Measurements from ENCODE around the gene GSTM4. TPM values are rescaled to one million over a fixed set of nuclear protein-coding genes. Genes with fewer than 3 reads are reported as not detected.
"Not testable (repeated sequence)": the region's sequence is repeated elsewhere in the genome, so short reads cannot be mapped to it uniquely, and the experiment has no call there.

The GSTM4 gene
- total RNA-seq, 1 experiment from 2014 or later = 24.6 TPM

DNA sequence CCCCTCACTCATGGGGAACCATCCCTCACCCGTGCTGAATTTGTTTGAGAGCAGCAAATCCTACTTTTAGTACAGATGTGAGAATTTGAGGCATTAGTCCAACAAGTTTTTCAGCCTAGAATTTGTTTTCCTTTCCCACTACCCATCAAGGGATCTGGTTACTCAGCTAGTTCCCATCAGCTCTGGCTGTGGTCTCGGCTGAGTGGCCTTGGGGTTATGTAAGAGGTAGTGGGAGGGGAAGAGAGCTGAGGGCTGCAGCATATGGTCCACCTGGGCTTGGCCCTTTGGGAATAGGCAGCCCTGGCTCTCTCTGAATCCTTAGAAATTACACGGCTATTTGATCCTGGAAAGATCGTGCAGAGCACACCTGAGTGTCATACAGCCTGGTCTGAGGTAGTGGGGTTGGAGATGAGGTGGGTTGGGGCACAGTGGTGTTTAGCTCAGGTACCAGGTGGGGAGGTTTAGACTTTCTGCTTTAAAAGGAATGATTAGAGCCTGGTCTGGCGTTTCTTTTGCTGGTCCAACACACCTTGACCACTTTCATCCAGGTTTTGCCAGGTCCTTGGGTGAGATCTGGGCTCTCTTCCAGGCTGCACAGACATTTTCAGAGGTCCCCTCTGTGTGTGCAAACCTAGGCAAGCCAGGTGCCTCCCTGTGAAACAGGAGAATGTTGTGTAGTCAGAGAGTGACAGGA lies 4.2 kb downstream of the GSTM4 start:
- H4K91ac ChIP-seq (ENCODE audit: insufficient read length, low read depth, low read length) = no peak overlapping the region
- no CpG with 5 or more reads among the region's 5 CpGs for WGBS (ENCODE audit: extremely low coverage, insufficient read length, low lambda C conversion rate)
- no peak for TF ChIP-seq CTCF (conservative IDR thresholded peaks at IDR 0.05)
- H2AFZ ChIP-seq (ENCODE audit: low read length) = no peak overlapping the region
- no peaks in the 10 kb centered on the region for H3K36me3 Mint-ChIP-seq (ENCODE audit: insufficient read depth in 1 of 3, low read depth in 3 of 3)
- no peaks in the 10 kb centered on the region for H3K9me3 Mint-ChIP-seq
- no peak overlapping the region for H4K5ac ChIP-seq (ENCODE audit: insufficient read length, low read depth, low read length)
- no peak overlapping the region for H2BK15ac ChIP-seq (ENCODE audit: low read depth, low read length)
- H3K79me2 ChIP-seq (ENCODE audit: insufficient read depth, low read length) = no peaks in the 10 kb centered on the region
- peaks cover 4% of the 10 kb centered on the region for H3K23me2 ChIP-seq (ENCODE audit: insufficient read length, low read depth, low read length, poor library complexity, severe bottlenecking)
- H3K4me1 Mint-ChIP-seq = peaks cover 1 to 8% of the 10 kb centered on the region in 2 experiments; a peak in 3 of 4 replicates
- no peak overlapping the region for H2BK20ac ChIP-seq (ENCODE audit: low read depth, low read length, poor library complexity, severe bottlenecking)
- no peak overlapping the region for H2AK5ac ChIP-seq (ENCODE audit: insufficient read length, low read length)
- H3K9me3 ChIP-seq (ENCODE audit: control insufficient read depth, low read depth, low read length) = no peaks in the 10 kb centered on the region
- no peak overlapping the region for H2BK120ac ChIP-seq (ENCODE audit: low read depth, low read length, poor library complexity, severe bottlenecking)
- H3K4me3 Mint-ChIP-seq = no peak overlapping the region
- H3K14ac ChIP-seq (ENCODE audit: insufficient read depth, low read length) = no peak overlapping the region
- H4K20me1 ChIP-seq (ENCODE audit: control insufficient read depth, insufficient read depth, insufficient read length) = no peaks in the 10 kb centered on the region
- no peak overlapping the region for H4K8ac ChIP-seq (replicated peaks; ENCODE audit: insufficient read length, low read depth, low read length)
- no peaks in the 10 kb centered on the region for H3K79me1 ChIP-seq (ENCODE audit: insufficient read depth, low read depth, low read length, poor library complexity, severe bottlenecking)
- peaks cover 3% of the 10 kb centered on the region for H3K27me3 Mint-ChIP-seq (ENCODE audit: low read depth)
- H3K56ac ChIP-seq (ENCODE audit: insufficient read length, low read depth, low read length) = no peak overlapping the region
- no peaks in the 10 kb centered on the region for H3K4me1 ChIP-seq (ENCODE audit: insufficient read depth, low read length)
- H3K27me3 ChIP-seq (ENCODE audit: insufficient read depth, low read length) = no peaks in the 10 kb centered on the region
- H3K27ac Mint-ChIP-seq = 0 out of 7 replicates have a peak overlapping the region, but pooled peaks of 1 of the 3 experiments have one; percentile 35
- no peak for DNase-seq
- no peak overlapping the region for H3K27ac ChIP-seq (ENCODE audit: insufficient read length, low read depth, low read length)
- no peak overlapping the region for H3K18ac ChIP-seq (ENCODE audit: insufficient read length, low read depth, low read length)
- H3K9ac ChIP-seq (ENCODE audit: extremely low read depth, insufficient read length, low read length) = no peak overlapping the region
- H3K23ac ChIP-seq (ENCODE audit: insufficient read length, low read depth, low read length) = no peak overlapping the region
- no peak overlapping the region for H3K4me2 ChIP-seq (ENCODE audit: insufficient read depth, insufficient read length, low read length)
- H3K4ac ChIP-seq (ENCODE audit: low read depth, low read length) = no peak overlapping the region
- H3T11ph ChIP-seq (ENCODE audit: low read length) = no peak overlapping the region
- no peak overlapping the region for H2BK12ac ChIP-seq (ENCODE audit: insufficient read length, low read depth, low read length)
- H2BK5ac ChIP-seq (ENCODE audit: insufficient read length, low read length) = no peak overlapping the region

GRCh38 chr1:109660691-109661026 lies 4.8 kb downstream of the GSTM4 start:
- not testable (repeated sequence) for H4K20me1 ChIP-seq (ENCODE audit: control insufficient read depth, insufficient read depth, insufficient read length); H3K9ac ChIP-seq (ENCODE audit: extremely low read depth, insufficient read length, low read length); H4K5ac ChIP-seq (ENCODE audit: insufficient read length, low read depth, low read length); H2BK15ac ChIP-seq (ENCODE audit: low read depth, low read length); H3K23ac ChIP-seq (ENCODE audit: insufficient read length, low read depth, low read length); H2BK5ac ChIP-seq (ENCODE audit: insufficient read length, low read length); H3K79me2 ChIP-seq (ENCODE audit: insufficient read depth, low read length); H2BK20ac ChIP-seq (ENCODE audit: low read depth, low read length, poor library complexity, severe bottlenecking); H3T11ph ChIP-seq (ENCODE audit: low read length); H3K56ac ChIP-seq (ENCODE audit: insufficient read length, low read depth, low read length); H2BK120ac ChIP-seq (ENCODE audit: low read depth, low read length, poor library complexity, severe bottlenecking); DNase-seq; H3K27me3 ChIP-seq (ENCODE audit: insufficient read depth, low read length); H3K23me2 ChIP-seq (ENCODE audit: insufficient read length, low read depth, low read length, poor library complexity, severe bottlenecking); H3K27ac ChIP-seq (ENCODE audit: insufficient read length, low read depth, low read length); H3K4me2 ChIP-seq (ENCODE audit: insufficient read depth, insufficient read length, low read length); H3K4me1 Mint-ChIP-seq; H3K4ac ChIP-seq (ENCODE audit: low read depth, low read length); H2BK12ac ChIP-seq (ENCODE audit: insufficient read length, low read depth, low read length); H3K9me3 ChIP-seq (ENCODE audit: control insufficient read depth, low read depth, low read length); H3K18ac ChIP-seq (ENCODE audit: insufficient read length, low read depth, low read length); H4K91ac ChIP-seq (ENCODE audit: insufficient read length, low read depth, low read length); H3K27ac Mint-ChIP-seq; H3K4me3 Mint-ChIP-seq; H2AK5ac ChIP-seq (ENCODE audit: insufficient read length, low read length); H3K14ac ChIP-seq (ENCODE audit: insufficient read depth, low read length); H3K9me3 Mint-ChIP-seq; H3K27me3 Mint-ChIP-seq (ENCODE audit: low read depth); H3K4me1 ChIP-seq (ENCODE audit: insufficient read depth, low read length); H3K79me1 ChIP-seq (ENCODE audit: insufficient read depth, low read depth, low read length, poor library complexity, severe bottlenecking); H3K36me3 Mint-ChIP-seq (ENCODE audit: insufficient read depth in 1 of 3, low read depth in 3 of 3); H4K8ac ChIP-seq (replicated peaks; ENCODE audit: insufficient read length, low read depth, low read length); H2AFZ ChIP-seq (ENCODE audit: low read length)
- no CpG with 5 or more reads among the region's 4 CpGs for WGBS (ENCODE audit: extremely low coverage, insufficient read length, low lambda C conversion rate)

Data from H9 (cell line).